Spinal cord (tissue), 10 donors: ENCODE measurements around the gene TOMM34. TPM values are rescaled to one million over a fixed set of nuclear protein-coding genes. Genes with fewer than 3 reads are reported as not detected.

Experiments used
- DNase-seq, 6 donors: peaks; one replicate each; pipeline versions ENCODE4 v3.0.0 to v3.0.0-alpha.2; 2013 to 2015; ENCODE audit warnings: low spot score in 6 of 6, low read depth in 4 of 6
- H3K27ac ChIP-seq: one replicate; pipeline ENCODE4 v1.5.1; 2013; ENCODE audit warnings: low read depth, low read length, control low read depth
- H3K27me3 ChIP-seq: one replicate; pipeline ENCODE4 v1.6.1; 2013; ENCODE audit warnings: low read length; ENCODE audit not compliant: control insufficient read depth, insufficient read depth
- H3K36me3 ChIP-seq: one replicate; pipeline ENCODE4 v1.6.1; 2013; ENCODE audit warnings: low read length; ENCODE audit not compliant: control insufficient read depth, insufficient read depth
- H3K4me1 ChIP-seq: one replicate; pipeline ENCODE4 v1.6.1; 2013; ENCODE audit warnings: low read length; ENCODE audit not compliant: control insufficient read depth, insufficient read depth
- H3K4me3 ChIP-seq: one replicate; pipeline ENCODE4 v1.5.1; 2013; ENCODE audit warnings: low read depth, low read length, control low read depth
- H3K9me3 ChIP-seq: one replicate; pipeline ENCODE4 v1.6.1; 2013; ENCODE audit warnings: low read length; ENCODE audit not compliant: control insufficient read depth, insufficient read depth
- whole genome bisulfite sequencing: methylation state at CpG from one replicate; pipeline ENCODE4 v1.1.5; 2013; ENCODE audit warnings: missing lambda C conversion rate; ENCODE audit not compliant: insufficient coverage; 5-methylcytosine and 5-hydroxymethylcytosine counted together
- polyA plus RNA-seq, 2 donors: library from polyadenylated mRNA; unstranded; fragments of 120-200 nt; gene quantifications; one replicate each; pipeline ENCODE4 v1.2.1, GENCODE V29; 2013; ENCODE audit not compliant: insufficient read length in 2 of 2
- total RNA-seq, 2 donors: library from RNA; depleted of rRNA in 1 of 2; stranded (reverse); fragments of 120-200 nt in 1 of 2; fragments of >200 nt in 1 of 2; gene quantifications; one replicate each; pipeline versions ENCODE4 v1.2.3 to v1.2.4, GENCODE V29; 2013 to 2014
- donor health status: healthy.

The TOMM34 gene
- total and polyA plus RNA-seq, 4 donors = 10.8 to 28.5 (median 25.9) TPM

DNA sequence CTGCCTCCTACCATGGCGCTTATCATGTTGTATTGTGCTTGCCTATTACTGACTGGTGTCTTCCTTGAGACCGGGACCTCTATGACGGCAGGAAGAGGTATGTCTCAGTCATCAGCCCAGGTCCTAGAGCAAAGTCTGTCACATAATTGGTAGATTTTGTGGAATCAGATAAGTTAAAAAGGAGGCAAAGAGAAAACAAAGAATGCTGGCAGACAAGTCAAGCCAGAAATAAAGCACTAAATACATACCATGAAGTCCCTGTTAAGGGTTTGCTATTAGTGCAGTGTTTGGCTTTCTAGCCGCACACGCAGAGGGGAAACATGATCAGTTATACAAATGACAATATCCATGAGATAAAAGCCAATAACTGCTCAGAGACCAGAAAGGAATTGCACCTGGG lies 6.0 kb downstream of the TOMM34 start:
- H3K36me3 ChIP-seq = peaks cover 44% of the 10 kb centered on the region
- no peaks in the 10 kb centered on the region for H3K9me3 ChIP-seq
- H3K4me3 ChIP-seq = no peak overlapping the region
- H3K27me3 ChIP-seq = no peaks in the 10 kb centered on the region
- H3K4me1 ChIP-seq = peaks cover 2% of the 10 kb centered on the region
- 90% methylated on average over 2 of the region's 5 CpGs for WGBS
- no peak for DNase-seq
- H3K27ac ChIP-seq = no peak overlapping the region

DNA sequence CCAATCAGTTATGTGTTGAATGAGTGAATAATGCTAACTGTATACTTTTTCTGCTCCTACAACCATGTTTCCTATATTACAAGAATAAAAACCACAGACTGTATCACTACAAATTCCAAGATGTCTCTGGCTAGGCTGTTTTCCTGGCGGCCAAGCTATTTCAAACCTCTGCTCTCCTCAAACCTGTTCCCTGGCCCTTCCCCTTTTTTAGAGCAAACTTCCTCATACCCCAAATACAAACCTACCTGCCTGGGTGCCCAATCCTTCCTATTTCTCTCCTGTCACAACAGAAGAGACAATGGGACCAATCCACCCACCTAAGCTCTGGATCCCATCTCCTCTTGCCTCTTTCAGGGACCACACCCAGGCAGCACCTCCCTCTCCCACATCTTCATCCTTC lies 7.5 kb downstream of the TOMM34 start:
- H3K4me1 ChIP-seq = no peaks in the 10 kb centered on the region
- H3K27me3 ChIP-seq = no peaks in the 10 kb centered on the region
- no peaks in the 10 kb centered on the region for H3K9me3 ChIP-seq
- H3K36me3 ChIP-seq = peaks cover 52% of the 10 kb centered on the region
- no peak overlapping the region for H3K27ac ChIP-seq
- 85% methylated on average over 1 of the region's 1 CpG for WGBS
- no peak overlapping the region for H3K4me3 ChIP-seq
- no peak for DNase-seq

DNA sequence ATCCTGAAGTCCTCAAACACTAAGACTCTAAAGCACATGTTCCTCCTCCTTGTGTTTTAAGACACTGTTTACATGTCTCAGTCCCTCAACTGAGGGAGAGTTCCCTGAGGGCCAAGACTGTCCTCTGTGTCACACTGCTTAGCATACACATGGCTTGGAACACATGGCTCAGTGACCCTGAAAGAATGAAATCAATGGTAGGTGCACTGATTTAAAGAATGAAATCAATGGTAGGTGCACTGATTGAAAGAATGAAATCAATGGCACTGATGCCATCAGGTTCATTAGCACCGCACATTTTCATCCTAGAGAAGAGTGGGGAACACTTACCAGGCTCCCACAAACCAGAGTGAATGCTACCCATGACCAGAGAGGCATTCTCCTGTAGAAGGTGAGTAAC lies 9.8 kb downstream of the TOMM34 start:
- Histone ChIP-seq H3K27ac (no peak overlapping the region), H3K4me3 (no peak overlapping the region), H3K27me3 (no peaks in the 10 kb centered on the region), H3K36me3 (peaks cover 49% of the 10 kb centered on the region), H3K4me1 (no peaks in the 10 kb centered on the region), H3K9me3 (no peaks in the 10 kb centered on the region)
- DNase-seq = no peak
- WGBS = no CpG with 5 or more reads among the region's 1 CpG

DNA sequence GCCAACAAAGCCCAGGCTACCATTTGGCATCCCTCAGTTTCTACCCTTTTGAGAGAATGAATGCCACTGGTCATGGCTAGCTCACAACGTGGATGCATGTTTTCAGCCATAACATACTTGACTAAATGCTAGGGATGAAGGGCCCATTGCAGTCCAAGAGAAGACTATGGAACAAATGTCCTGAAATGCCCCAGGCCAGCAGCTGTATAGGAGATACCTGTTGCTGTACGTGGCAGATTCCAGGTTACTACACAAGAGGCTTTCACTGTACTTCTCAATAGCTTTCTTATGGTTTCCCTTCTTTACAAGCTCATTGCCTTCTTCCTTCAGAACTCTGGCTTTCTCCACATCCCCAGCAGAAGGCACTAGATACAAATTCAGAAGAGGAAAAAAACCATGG lies 11.7 kb downstream of the TOMM34 start:
- Histone ChIP-seq H3K36me3 (peaks cover 40% of the 10 kb centered on the region), H3K4me3 (no peak overlapping the region), H3K9me3 (no peaks in the 10 kb centered on the region), H3K27me3 (no peaks in the 10 kb centered on the region), H3K4me1 (no peaks in the 10 kb centered on the region), H3K27ac (no peak overlapping the region)
- WGBS = 78% methylated on average over 2 of the region's 2 CpGs
- no peak for DNase-seq

DNA sequence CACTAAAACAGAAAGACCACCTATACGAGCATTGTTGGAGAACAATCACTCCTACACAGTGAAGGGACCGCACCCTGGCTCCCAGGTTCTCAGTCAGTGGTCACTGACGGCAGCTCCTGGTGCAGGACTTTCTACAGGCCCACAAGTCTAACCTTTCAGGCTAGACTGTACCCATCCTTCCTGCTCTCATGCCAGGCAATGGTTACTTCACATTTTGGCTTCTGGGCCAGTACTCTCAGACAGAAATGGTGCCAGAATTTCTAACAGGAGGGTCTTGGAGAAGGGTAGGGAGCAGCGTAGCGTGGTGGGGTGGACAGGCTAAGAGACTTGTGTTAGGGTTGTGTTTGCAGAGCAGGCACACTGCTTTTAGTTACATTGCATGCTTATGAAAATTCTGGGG lies 12.1 kb downstream of the TOMM34 start:
- no peak for DNase-seq
- no peak overlapping the region for H3K4me3 ChIP-seq
- H3K36me3 ChIP-seq = peaks cover 43% of the 10 kb centered on the region
- H3K4me1 ChIP-seq = no peaks in the 10 kb centered on the region
- 96% methylated on average over 5 of the region's 5 CpGs for WGBS
- no peaks in the 10 kb centered on the region for H3K27me3 ChIP-seq
- H3K9me3 ChIP-seq = no peaks in the 10 kb centered on the region
- H3K27ac ChIP-seq = no peak overlapping the region

DNA sequence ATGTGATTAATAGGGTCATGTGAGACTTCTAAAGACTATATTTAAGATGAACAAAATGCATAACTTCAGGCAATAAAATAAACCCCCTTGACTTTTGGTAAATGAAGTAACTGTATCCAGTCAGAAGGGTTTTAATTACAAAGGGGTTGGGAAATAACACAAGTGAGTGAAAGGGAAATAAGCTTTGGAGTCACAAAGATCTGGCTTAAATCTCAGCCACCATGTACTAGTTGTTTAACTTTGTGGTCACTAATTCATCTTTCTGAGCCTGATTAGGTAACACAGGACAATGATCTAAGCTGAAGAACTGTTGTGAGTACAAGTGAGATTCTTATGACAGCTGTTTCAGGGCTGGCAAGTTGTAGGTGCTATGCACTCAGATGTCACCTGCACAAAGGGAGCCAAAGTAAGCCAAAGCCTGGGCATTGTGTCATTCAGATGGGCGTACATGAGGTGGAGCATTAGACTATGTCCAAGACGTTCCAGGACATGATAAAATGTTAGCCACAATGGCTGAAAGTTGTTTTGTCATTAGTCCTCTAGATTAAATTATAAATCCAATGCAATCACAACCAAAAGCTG lies 13.8 kb downstream of the TOMM34 start:
- peaks cover 42% of the 10 kb centered on the region for H3K36me3 ChIP-seq
- no peaks in the 10 kb centered on the region for H3K27me3 ChIP-seq
- no CpG with 5 or more reads among the region's 2 CpGs for WGBS

DNA sequence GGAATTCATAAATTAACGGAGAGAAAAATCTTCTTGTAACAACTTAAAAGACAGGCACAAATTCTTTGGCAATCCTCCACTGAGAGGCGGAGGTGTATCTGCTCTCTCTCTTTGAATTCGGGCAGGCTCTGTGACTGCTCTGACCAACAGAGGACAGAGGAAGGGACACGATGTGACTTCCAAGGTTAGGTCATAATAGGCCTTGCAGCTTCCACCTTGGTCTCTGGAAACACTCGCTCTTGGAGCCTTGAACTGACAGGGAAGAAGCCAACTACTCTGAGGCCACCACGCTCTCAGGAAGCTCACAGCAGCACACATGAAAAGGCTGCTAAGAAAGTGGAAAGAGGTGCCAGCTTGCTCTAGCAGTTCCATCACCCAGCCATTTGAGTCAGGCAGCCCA lies 14.9 kb downstream of the TOMM34 start:
- Histone ChIP-seq H3K27ac (no peak overlapping the region), H3K4me1 (no peaks in the 10 kb centered on the region), H3K36me3 (peaks cover 38% of the 10 kb centered on the region), H3K9me3 (no peaks in the 10 kb centered on the region), H3K4me3 (no peak overlapping the region), H3K27me3 (no peaks in the 10 kb centered on the region)
- DNase-seq = no peak
- WGBS = 96% methylated on average over 6 of the region's 6 CpGs

More for the DNA sequence above, 13.8 kb downstream of the TOMM34 start:
- Histone ChIP-seq H3K9me3 (no peaks in the 10 kb centered on the region), H3K4me1 (no peaks in the 10 kb centered on the region), H3K4me3 (no peak overlapping the region), H3K27ac (no peak overlapping the region)
- DNase-seq = no peak

DNA sequence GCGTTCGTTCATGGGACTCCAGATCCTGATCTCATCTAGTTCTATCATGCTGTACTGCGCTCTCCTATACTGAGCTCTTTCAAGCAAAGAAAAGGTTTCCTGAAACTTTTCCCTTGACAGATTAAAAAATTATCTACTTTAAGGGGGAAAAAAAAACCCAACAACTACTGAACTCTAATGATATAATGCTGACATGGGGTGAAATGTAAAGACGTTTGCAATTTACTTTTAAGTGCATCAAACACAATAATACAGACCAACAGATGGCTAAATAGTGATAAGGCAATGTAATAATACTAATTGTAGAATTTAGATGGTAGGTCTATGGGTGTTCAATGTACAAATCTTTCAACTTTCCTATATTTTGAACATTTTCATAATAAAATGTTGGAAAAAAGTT lies 16.4 kb downstream of the TOMM34 start:
- Histone ChIP-seq H3K27ac (no peak overlapping the region), H3K36me3 (peaks cover 39% of the 10 kb centered on the region), H3K4me3 (no peak overlapping the region), H3K4me1 (no peaks in the 10 kb centered on the region), H3K9me3 (no peaks in the 10 kb centered on the region), H3K27me3 (no peaks in the 10 kb centered on the region)
- no peak for DNase-seq
- 100% methylated on average over 2 of the region's 4 CpGs for WGBS

DNA sequence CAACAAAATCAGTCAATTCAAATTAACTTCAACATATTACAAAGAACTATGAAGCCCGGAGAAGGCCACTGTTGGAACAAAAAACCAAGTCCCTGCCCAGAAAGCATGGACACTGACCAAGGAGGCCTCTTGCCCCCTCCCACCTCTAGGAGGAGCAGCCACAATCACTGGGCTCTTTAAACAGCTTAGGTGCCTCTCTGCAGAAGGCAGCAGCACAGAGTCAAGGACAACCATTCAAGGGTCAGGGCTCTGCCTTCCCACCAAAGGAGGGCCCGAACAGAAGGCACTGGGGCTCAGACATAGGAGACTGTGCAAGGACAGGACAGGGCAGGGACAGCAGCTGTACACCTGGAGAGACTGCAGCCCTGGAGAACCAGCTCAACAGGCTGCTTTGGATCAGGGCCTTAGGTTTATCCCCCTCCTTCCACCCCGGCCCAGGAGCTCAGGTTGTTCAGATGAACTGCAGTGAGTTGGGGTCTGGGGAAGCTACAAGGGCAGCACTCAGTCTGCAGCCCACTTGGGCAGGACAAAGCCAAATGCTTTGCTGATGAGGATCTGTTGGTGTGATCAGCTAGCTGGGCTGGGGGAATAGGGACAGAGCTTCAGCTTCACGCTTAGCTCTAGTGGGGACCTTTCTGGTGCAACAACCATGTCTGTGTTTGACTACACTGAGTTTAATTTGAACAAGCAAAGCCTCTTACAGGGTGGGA lies 17.8 kb downstream of the TOMM34 start:
- Histone ChIP-seq H3K27ac (no peak overlapping the region), H3K9me3 (no peaks in the 10 kb centered on the region), H3K4me1 (no peaks in the 10 kb centered on the region), H3K4me3 (no peak overlapping the region), H3K27me3 (no peaks in the 10 kb centered on the region), H3K36me3 (peaks cover 45% of the 10 kb centered on the region)
- WGBS = 91% methylated on average over 3 of the region's 4 CpGs
- no peak for DNase-seq

DNA sequence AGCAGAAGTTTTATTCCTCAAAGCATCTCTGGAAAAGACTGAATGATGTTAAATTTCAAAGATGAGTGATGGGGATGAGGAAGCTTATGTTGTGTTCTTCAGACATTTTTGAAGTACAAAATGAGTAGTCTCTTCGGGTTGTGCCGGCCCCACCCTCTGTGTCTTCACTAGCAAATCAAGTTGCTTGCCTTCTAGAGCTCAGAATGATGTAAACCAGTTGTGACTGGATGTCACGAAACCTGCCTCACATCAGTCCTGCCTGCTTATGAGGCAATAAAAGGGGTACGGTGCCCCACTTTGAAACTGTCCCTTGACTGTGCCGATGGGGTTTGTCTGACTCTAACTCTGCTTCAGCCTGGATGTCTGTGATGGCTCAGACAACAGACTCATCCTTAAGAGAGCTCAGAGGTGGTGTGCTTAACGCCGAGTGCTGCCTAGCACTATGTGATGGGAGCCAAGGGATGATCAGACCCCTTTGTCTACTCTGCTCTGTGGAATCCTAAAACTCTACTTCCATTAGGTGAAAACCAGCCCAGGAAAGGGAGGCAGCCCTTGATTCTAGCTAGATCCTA lies 19.0 kb downstream of the TOMM34 start:
- no peak overlapping the region for H3K4me3 ChIP-seq
- DNase-seq = no peak
- no peaks in the 10 kb centered on the region for H3K27me3 ChIP-seq
- WGBS = 91% methylated on average over 5 of the region's 7 CpGs
- H3K4me1 ChIP-seq = no peaks in the 10 kb centered on the region
- peaks cover 56% of the 10 kb centered on the region for H3K36me3 ChIP-seq
- no peaks in the 10 kb centered on the region for H3K9me3 ChIP-seq
- H3K27ac ChIP-seq = no peak overlapping the region
